GM12878 (cell line): Measurements from ENCODE around the gene DBN1. TPM values are rescaled to one million over a fixed set of nuclear protein-coding genes. Genes with fewer than 3 reads are reported as not detected.
A peak's percentile ranks its signal among the peaks of the same experiment; 100 is the strongest.

Source experiments
- ATAC-seq: fragments of 200-7000 bp; cut with Tn5 transposase; 3 replicates; pipeline ENCODE4 v1.9.1; 2020; ENCODE audit warnings: mild to moderate bottlenecking, moderate library complexity
- BruUV-seq: library from RNA; stranded (reverse); fragments of 400-500 nt; replicated peaks from 2 replicates; lab custom pipeline; 2021; lab: Mats Ljungman, UMichigan
- CTCF ChIA-PET: fragments of 300-600 bp; sonication (Branson Sonifier 250); formaldehyde crosslinking; extraction: SDS; loops from one replicate; lab custom pipeline; 2021; ENCODE audit warnings: inconsistent platforms; lab: Yijun Ruan, JAX
- POLR2A ChIA-PET: fragments of 350-600 bp; formaldehyde crosslinking; extraction: SDS; loops from one replicate; lab custom pipeline; 2021; ENCODE audit warnings: inconsistent platforms; lab: Charles Lee
- RAD21 ChIA-PET: fragments of 300-600 bp; sonication (Branson Sonifier 250); formaldehyde crosslinking; loops from one replicate; lab custom pipeline; 2023; ENCODE audit warnings: antibody characterized with exemption; ENCODE audit not compliant: unreplicated experiment; lab: Charles Lee
- SMC1A ChIA-PET: fragments of 300-600 bp; sonication (Branson Sonifier 250); formaldehyde crosslinking; loops from one replicate; lab custom pipeline; 2023; ENCODE audit not compliant: unreplicated experiment, uncharacterized antibody; lab: Charles Lee
- DNase-seq: peaks from one replicate; pipeline ENCODE4 v3.0.0-alpha.2; 2011; ENCODE audit warnings: low read depth, low spot score
- FAIRE-seq: peaks from 3 replicates; lab custom pipeline; 2011; peaks lifted over from hg19 to GRCh38; lab: Jason Lieb, UNC
- H2AFZ ChIP-seq: 2 replicates; pipeline ENCODE4 v1.6.0; 2011; ENCODE audit warnings: low read depth, low read length, control low read depth; ENCODE audit not compliant: control insufficient read depth
- H3K27ac ChIP-seq: 2 replicates; pipeline ENCODE4 v1.5.1; 2011; ENCODE audit warnings: control low read depth; ENCODE audit not compliant: control insufficient read depth, insufficient read depth
- H3K27me3 ChIP-seq, 2 experiments: replicated peaks in 1 of 2; 2 replicates each; pipeline versions ENCODE4 v1.6.0 to v1.6.1; 2011; ENCODE audit warnings: low read length in 1 of 2; ENCODE audit not compliant: control insufficient read depth in 2 of 2, insufficient read depth in 2 of 2
- H3K36me3 ChIP-seq, 2 experiments: 2 replicates each; pipeline ENCODE4 v1.5.1; 2011; ENCODE audit warnings: low read length in 1 of 2; ENCODE audit not compliant: control insufficient read depth in 2 of 2, insufficient read depth in 2 of 2
- H3K4me1 ChIP-seq: 2 replicates; pipeline ENCODE4 v1.6.1; 2011; ENCODE audit warnings: mild to moderate bottlenecking, low read length, moderate library complexity, mixed read lengths; ENCODE audit not compliant: control insufficient read depth, insufficient read depth
- H3K4me2 ChIP-seq: 2 replicates; pipeline ENCODE4 v1.6.0; 2011; ENCODE audit warnings: control low read depth; ENCODE audit not compliant: control insufficient read depth, insufficient read depth
- H3K4me3 ChIP-seq: fragments of 200-600 bp; sonication (generic); 2 replicates; pipeline ENCODE4 v1.5.1; 2016
- H3K79me2 ChIP-seq: 2 replicates; pipeline ENCODE4 v1.6.0; 2011; ENCODE audit warnings: low read length; ENCODE audit not compliant: control insufficient read depth, insufficient read depth
- H3K9ac ChIP-seq: 2 replicates; pipeline ENCODE4 v1.8.0; 2011; ENCODE audit warnings: low read length, control low read depth, mixed read lengths; ENCODE audit not compliant: control insufficient read depth, insufficient read depth
- H3K9me3 ChIP-seq: replicated peaks from 3 replicates; pipeline ENCODE4 v1.5.1; 2011; ENCODE audit warnings: mild to moderate bottlenecking, low read length; ENCODE audit not compliant: control insufficient read depth, insufficient read depth
- H4K20me1 ChIP-seq: 2 replicates; pipeline ENCODE4 v1.6.0; 2011; ENCODE audit not compliant: control insufficient read depth, insufficient read depth
- BMI1 ChIP-seq: fragments of 450-650 bp; IDR thresholded peaks from 2 replicates; pipeline ENCODE4 v1.6.1; 2016; ENCODE audit warnings: mild to moderate bottlenecking, moderate library complexity, borderline replicate concordance
- CBFB ChIP-seq: IDR thresholded peaks from 2 replicates; pipeline ENCODE4 v1.6.1; 2016; ENCODE audit warnings: antibody characterized with exemption, low read depth
- CREB1 ChIP-seq: IDR thresholded peaks from 2 replicates; pipeline ENCODE4 v1.6.1; 2012; ENCODE audit warnings: low read depth, mild to moderate bottlenecking, inconsistent platforms
- DPF2 ChIP-seq: fragments of 450-650 bp; IDR thresholded peaks from 2 replicates; pipeline ENCODE4 v1.6.1; 2017; ENCODE audit warnings: mild to moderate bottlenecking
- EGR1 ChIP-seq, 2 experiments: IDR thresholded peaks; 1 replicate in 1 of 2; 2 replicates in 1 of 2; pipeline ENCODE4 v1.6.1; 2011 to 2012; ENCODE audit warnings: low read depth in 2 of 2, low read length in 2 of 2, borderline replicate concordance in 1 of 2, mild to moderate bottlenecking in 1 of 2, moderate library complexity in 1 of 2
- GATAD2B ChIP-seq: fragments of 450-650 bp; conservative IDR thresholded peaks from 2 replicates; pipeline ENCODE4 v1.6.1; 2017; ENCODE audit warnings: low read depth, mild to moderate bottlenecking, moderate library complexity
- HDGF ChIP-seq: fragments of 450-650 bp; IDR thresholded peaks from 2 replicates; pipeline ENCODE4 v1.6.1; 2016; ENCODE audit warnings: antibody characterized with exemption
- IKZF1 ChIP-seq: fragments of 450-650 bp; conservative IDR thresholded peaks from 2 replicates; pipeline ENCODE4 v1.6.1; 2017; ENCODE audit warnings: antibody characterized with exemption, mild to moderate bottlenecking
- KAT2A ChIP-seq: conservative IDR thresholded peaks from 2 replicates; pipeline ENCODE4 v1.6.1; 2011; ENCODE audit warnings: low read depth, low read length; ENCODE audit not compliant: control insufficient read depth
- KDM1A ChIP-seq: fragments of 200-600 bp; sonication (generic); IDR thresholded peaks from 2 replicates; pipeline ENCODE4 v1.6.1; 2016; ENCODE audit warnings: borderline replicate concordance
- NFYB ChIP-seq: IDR thresholded peaks from 2 replicates; pipeline ENCODE4 v1.6.1; 2011; ENCODE audit warnings: low read depth, mild to moderate bottlenecking, low read length, improper control_type of control experiment, moderate library complexity; ENCODE audit not compliant: insufficient read depth
- POLR2A ChIP-seq: IDR thresholded peaks from 2 replicates; pipeline ENCODE4 v1.6.1; 2011; ENCODE audit warnings: low read depth, mild to moderate bottlenecking, low read length
- POLR2AphosphoS2 ChIP-seq: IDR thresholded peaks from 2 replicates; pipeline ENCODE4 v1.6.1; 2011; ENCODE audit warnings: low read depth, mild to moderate bottlenecking, low read length, improper control_type of control experiment, moderate library complexity
- RCOR1 ChIP-seq: conservative IDR thresholded peaks from 2 replicates; pipeline ENCODE4 v1.6.1; 2012; ENCODE audit warnings: low read depth, low read length, improper control_type of control experiment
- SMAD5 ChIP-seq: IDR thresholded peaks from 2 replicates; pipeline ENCODE4 v1.6.1; 2016; ENCODE audit warnings: antibody characterized with exemption, low read depth
- TCF7 ChIP-seq: IDR thresholded peaks from 2 replicates; pipeline ENCODE4 v1.6.1; 2014; ENCODE audit warnings: antibody characterized with exemption, borderline replicate concordance
- ZBED1 ChIP-seq: IDR thresholded peaks from 2 replicates; pipeline ENCODE4 v1.6.1; 2016; ENCODE audit warnings: borderline replicate concordance
- ZNF622 ChIP-seq: fragments of 450-650 bp; IDR thresholded peaks from 2 replicates; pipeline ENCODE4 v1.6.1; 2017; ENCODE audit warnings: mild to moderate bottlenecking, inconsistent platforms
- WGBS: methylation state at CpG from one replicate; pipeline ENCODE4 v1.1.6; 2016; ENCODE audit warnings: low lambda C conversion rate; ENCODE audit not compliant: insufficient replicate concordance, insufficient coverage; ENCODE audit errors: missing lambda C conversion rate; 5-methylcytosine and 5-hydroxymethylcytosine counted together
- in situ Hi-C: fragments of 300-500 bp; cut with MboI; formaldehyde crosslinking; loops from 9 replicates; pipeline ENCODE4 v1.14.3; 2018; ENCODE audit warnings: mixed read lengths
- intact Hi-C: fragments of 100-400 bp; cut with micrococcal nuclease; formaldehyde crosslinking; loops from one replicate; pipeline ENCODE4 v1.14.2; 2022; ENCODE audit not compliant: unreplicated experiment
- polyA plus RNA-seq, 11 experiments: library from polyadenylated mRNA; depleted of rRNA in 4 of 11; unstranded in 6 of 11; stranded (reverse) in 5 of 11; fragments of >200 nt; fragmentation: Nextera tagmentation in 4 of 11; fragmentation: Illumina TruSeq in 1 of 11; extraction: Ambion mirVana in 4 of 11; extraction: Trizol in 1 of 11; gene quantifications; 1 replicate in 1 of 11; 2 replicates in 10 of 11; pipeline versions ENCODE4 v1.2.1 to v1.2.3, GENCODE V29; 2011 to 2016; ENCODE audit warnings: inconsistent platforms in 2 of 11, missing spikeins in 2 of 11, low read depth in 1 of 11
- total RNA-seq, 4 experiments: library from RNA; depleted of rRNA in 3 of 4; stranded (reverse); fragments of >200 nt in 3 of 4; fragmentation: Illumina TruSeq in 1 of 4; extraction: Trizol in 1 of 4; gene quantifications; 2 replicates each; pipeline versions ENCODE4 v1.2.1 to v1.2.3, GENCODE V29; 2013 to 2021
- TF ChIP-seq, protein P1 (sequence below): fragments of 450-650 bp; IDR thresholded peaks from 2 replicates; pipeline ENCODE4 v1.6.1; 2017; ENCODE audit warnings: low read depth, mild to moderate bottlenecking, moderate library complexity
- TF ChIP-seq, protein P2 (sequence below): fragments of 450-650 bp; formaldehyde crosslinking; IDR thresholded peaks from 2 replicates; pipeline ENCODE4 v1.4.0; 2022; ENCODE audit warnings: mild to moderate bottlenecking, moderate library complexity

Gene DBN1
- total and polyA plus RNA-seq, 10 of the 15 experiments (the other 5 are each of a cell fraction or from before 2014, with no cell fraction given): 0.18 to 81.0 (median 27.9) TPM

GRCh38 chr5:177497292-177498012, 24.0 kb upstream of the DBN1 start, which contains the start of gene PDLIM7:
PDLIM7 (minus strand) TSS chr5:177497604; CDS start chr5:177496512, 1,092 bp downstream.
- Histone ChIP-seq H3K4me3 (peak within 1 kb of the TSS; percentile 86), H3K27ac (peak within 1 kb of the TSS; percentile 74), H3K36me3 (no peaks in the 10 kb centered on the region; a peak in 1 of 4 replicates)
- TF ChIP-seq EGR1 (IDR thresholded peaks at IDR 0.05; ENCODE audit: borderline replicate concordance in 1 of 2, low read depth in 2 of 2, low read length in 2 of 2): peak in 1 of 2 experiments; percentile 95; a peak in 2 of 3 replicates
- TF ChIP-seq, protein P1, sequence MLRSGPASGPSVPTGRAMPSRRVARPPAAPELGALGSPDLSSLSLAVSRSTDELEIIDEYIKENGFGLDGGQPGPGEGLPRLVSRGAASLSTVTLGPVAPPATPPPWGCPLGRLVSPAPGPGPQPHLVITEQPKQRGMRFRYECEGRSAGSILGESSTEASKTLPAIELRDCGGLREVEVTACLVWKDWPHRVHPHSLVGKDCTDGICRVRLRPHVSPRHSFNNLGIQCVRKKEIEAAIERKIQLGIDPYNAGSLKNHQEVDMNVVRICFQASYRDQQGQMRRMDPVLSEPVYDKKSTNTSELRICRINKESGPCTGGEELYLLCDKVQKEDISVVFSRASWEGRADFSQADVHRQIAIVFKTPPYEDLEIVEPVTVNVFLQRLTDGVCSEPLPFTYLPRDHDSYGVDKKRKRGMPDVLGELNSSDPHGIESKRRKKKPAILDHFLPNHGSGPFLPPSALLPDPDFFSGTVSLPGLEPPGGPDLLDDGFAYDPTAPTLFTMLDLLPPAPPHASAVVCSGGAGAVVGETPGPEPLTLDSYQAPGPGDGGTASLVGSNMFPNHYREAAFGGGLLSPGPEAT: peak; percentile 26; the same call in 1 of the 2 replicates
- no peak for TF ChIP-seq TCF7
- no peak for TF ChIP-seq ZBED1
- TF ChIP-seq POLR2A: peak; percentile 98
- peak; percentile 37; the same call in 1 of the 2 replicates for TF ChIP-seq CREB1
- peak; percentile 85; the same call in 1 of the 2 replicates for TF ChIP-seq POLR2AphosphoS2
- peak; percentile 70; the same call in 1 of the 2 replicates for TF ChIP-seq KDM1A
- no peak for TF ChIP-seq ZNF622
- peak; percentile 98 for TF ChIP-seq HDGF
- TF ChIP-seq GATAD2B: peak; percentile 86; the same call in 1 of the 2 replicates
- no peak for TF ChIP-seq BMI1
- TF ChIP-seq IKZF1: peak; percentile 75
- peak; percentile 47; the same call in 1 of the 2 replicates for TF ChIP-seq NFYB
- TF ChIP-seq RCOR1: 0 out of 2 replicates have a peak, but pooled peaks have one; percentile 53
- TF ChIP-seq SMAD5: peak; percentile 73; the same call in 1 of the 2 replicates
- TF ChIP-seq KAT2A: no peak
- TF ChIP-seq CBFB: no peak
- peak; percentile 90 for TF ChIP-seq DPF2
- TF ChIP-seq, protein P2, sequence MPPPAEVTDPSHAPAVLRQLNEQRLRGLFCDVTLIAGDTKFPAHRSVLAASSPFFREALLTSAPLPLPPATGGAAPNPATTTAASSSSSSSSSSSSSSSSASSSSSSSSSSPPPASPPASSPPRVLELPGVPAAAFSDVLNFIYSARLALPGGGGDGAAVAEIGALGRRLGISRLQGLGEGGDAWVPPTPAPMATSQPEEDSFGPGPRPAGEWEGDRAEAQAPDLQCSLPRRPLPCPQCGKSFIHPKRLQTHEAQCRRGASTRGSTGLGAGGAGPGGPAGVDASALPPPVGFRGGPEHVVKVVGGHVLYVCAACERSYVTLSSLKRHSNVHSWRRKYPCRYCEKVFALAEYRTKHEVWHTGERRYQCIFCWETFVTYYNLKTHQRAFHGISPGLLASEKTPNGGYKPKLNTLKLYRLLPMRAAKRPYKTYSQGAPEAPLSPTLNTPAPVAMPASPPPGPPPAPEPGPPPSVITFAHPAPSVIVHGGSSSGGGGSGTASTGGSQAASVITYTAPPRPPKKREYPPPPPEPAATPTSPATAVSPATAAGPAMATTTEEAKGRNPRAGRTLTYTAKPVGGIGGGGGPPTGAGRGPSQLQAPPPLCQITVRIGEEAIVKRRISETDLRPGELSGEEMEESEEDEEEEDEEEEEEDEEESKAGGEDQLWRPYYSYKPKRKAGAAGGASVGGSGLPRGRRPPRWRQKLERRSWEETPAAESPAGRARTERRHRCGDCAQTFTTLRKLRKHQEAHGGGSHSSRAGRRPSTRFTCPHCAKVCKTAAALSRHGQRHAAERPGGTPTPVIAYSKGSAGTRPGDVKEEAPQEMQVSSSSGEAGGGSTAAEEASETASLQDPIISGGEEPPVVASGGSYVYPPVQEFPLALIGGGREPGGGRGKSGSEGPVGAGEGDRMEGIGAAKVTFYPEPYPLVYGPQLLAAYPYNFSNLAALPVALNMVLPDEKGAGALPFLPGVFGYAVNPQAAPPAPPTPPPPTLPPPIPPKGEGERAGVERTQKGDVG (CRISPR knock-in tag): no peak

More at GRCh38 chr5:177497292-177498012, 24.0 kb upstream of the DBN1 start, which contains the start of gene PDLIM7:
- BruUV-seq: TSS peak; percentile 54
- Histone ChIP-seq H2AFZ (peak within 1 kb of the TSS; percentile 76), H3K9me3 (no peaks in the 10 kb centered on the region), H3K4me1 (peaks cover 42% of the 10 kb centered on the region), H3K27me3 (no peaks in the 10 kb centered on the region; a peak in 1 of 4 replicates), H3K4me2 (peak within 1 kb of the TSS; percentile 90), H3K9ac (peak within 1 kb of the TSS; percentile 68), H4K20me1 (no peaks in the 10 kb centered on the region), H3K79me2 (peaks cover 6% of the 10 kb centered on the region)
- in situ Hi-C loops: no loop called here
- intact Hi-C loops: loop anchor here (1.0 kb wide), 1 partner anchor 40 kb away; no protein-coding TSS in a partner anchor
- ATAC-seq: peak; percentile 81
- ChIA-PET CTCF (interaction anchor here (0.7 to 4.9 kb wide), 12 partner anchors 9 to 188 kb away, joined by 3 to 24 read pairs (median 5); partner anchors contain the start of genes DOK3 and F12), SMC1A (interaction anchor here (0.7 to 2.2 kb wide), 10 partner anchors 11 to 962 kb away, joined by 3 to 10 read pairs (median 4); no protein-coding TSS in a partner anchor), POLR2A (interaction anchor here (0.5 to 4.2 kb wide), 13 partner anchors 11 to 345 kb away, joined by 3 to 19 read pairs (median 4); partner anchors contain the start of genes DOK3 and GRK6), RAD21 (interaction anchor here (0.7 to 1.8 kb wide), 10 partner anchors 10 to 108 kb away, joined by 3 to 17 read pairs (median 6); no protein-coding TSS in a partner anchor)
- WGBS: 1% methylated on average over 54 of the region's 73 CpGs
- peak; percentile 98 for FAIRE-seq
- DNase-seq: peak; percentile 77
